DMS 273 (cell line): Measurements from ENCODE around the gene SYCP2L.
"Not testable (repeated sequence)": the region's sequence is repeated elsewhere in the genome, so short reads cannot be mapped to it uniquely, and the experiment has no call there.

Experiments used
- DNase-seq: peaks from one replicate; lab custom pipeline; 2025; ENCODE audit not compliant: unreplicated experiment; lab: John Stamatoyannopoulos, UW

The SYCP2L gene

DNA sequence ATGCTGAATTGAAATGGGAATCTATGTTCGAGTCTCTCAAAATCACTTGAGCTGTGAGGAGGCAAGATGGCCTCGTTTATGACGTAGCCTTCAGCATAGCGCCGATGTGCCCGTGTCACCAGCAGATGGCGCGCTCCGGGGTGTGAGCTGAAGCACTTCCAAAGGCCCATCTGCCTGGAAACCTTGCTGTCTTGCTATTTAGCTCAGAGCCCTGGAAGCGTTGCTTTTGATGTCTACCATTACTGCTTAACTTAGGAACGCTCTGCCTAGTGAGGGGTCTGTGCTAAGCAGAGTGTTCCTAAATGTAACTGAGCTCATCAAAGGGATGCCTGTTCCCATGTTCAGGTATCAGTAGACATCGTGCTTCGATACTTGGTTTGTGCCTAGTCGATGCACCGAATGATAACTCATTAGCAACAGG is 67.7 kb downstream of the SYCP2L start:
- DNase-seq: peak; percentile 87

GRCh38 chr6:10956776-10957175 is 69.9 kb downstream of the SYCP2L start:
- DNase-seq: no peak

- no peak for DNase-seq
Observed at GRCh38 chr6:10957414-10957886, 70.6 kb downstream of the SYCP2L start.

DNA sequence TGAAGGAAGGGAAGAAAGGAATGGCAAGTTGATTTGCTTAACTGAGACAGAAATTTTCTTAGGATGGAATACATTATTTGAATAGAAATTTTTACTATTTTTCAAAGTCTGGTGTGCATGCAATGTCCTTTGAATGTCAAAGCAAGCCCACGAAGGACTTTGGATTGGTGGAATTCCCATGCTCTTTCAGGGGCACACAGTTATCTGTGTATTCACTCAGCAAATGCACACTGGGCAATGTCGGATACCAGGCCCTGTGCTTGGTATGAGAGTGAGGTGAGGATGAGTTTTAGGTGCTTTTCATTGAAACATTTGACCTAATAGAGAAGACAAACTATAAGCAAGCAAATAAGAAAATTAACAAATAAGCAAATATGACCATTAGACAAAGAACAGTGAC is 73.3 kb downstream of the SYCP2L start:
- no peak for DNase-seq

DNA sequence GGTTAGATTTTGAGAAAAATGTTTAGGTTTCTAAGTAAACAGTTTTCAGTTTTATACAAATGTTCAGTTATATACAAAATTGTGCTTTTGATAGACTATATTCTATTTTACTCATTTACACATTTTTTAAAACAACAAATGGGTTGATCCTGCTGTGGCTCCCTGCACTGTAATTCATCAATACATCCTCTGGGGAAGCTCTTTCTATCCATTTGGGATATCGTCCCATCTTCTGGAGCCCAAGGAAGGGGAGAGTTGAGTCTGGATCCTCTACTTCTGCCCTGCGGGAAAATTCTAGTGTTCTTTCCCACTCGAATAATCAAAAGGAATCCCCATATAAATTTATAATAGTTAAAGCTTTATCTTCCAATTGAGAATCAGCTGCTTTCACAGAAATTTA is 75.0 kb downstream of the SYCP2L start:
- no peak for DNase-seq

DNA sequence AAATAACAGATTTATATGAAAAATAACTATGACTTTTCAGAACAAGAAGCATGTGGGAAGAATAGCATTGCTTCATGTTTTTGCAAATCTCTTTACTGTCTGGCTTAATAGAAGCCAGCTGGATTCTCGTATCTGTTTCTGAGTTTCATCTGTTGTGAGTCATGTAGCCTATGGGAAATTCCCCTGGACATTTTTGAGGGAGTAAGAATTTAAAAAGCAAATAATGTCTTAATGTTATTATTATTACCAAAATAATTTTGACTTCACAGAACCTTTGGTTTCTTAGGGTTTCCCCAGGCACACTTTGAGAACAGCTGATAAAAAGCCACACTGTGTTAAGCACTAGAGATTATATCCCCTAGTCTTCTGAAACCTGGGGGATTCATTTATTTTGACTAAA is 75.8 kb downstream of the SYCP2L start:
- DNase-seq: no peak

DNA sequence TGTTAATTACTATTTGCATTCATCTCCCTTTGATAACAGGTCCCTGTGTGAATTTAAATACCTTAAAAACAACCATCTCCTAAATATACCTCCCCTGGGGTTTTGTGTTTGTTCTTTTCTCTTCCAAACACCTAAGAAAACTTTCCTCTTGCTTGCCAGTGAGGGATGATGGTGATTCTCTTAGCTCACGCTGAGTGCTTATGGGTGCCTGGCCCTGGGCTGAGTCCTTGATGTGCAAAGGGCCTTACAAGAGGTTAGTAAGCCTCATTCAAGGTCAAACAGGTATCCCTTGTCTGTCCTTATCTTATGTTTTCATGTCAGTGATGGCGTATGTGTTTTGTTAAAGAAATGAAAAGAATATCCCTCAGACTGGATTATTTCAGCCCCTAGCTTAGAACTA is 76.3 kb downstream of the SYCP2L start:
- DNase-seq: no peak

DNA sequence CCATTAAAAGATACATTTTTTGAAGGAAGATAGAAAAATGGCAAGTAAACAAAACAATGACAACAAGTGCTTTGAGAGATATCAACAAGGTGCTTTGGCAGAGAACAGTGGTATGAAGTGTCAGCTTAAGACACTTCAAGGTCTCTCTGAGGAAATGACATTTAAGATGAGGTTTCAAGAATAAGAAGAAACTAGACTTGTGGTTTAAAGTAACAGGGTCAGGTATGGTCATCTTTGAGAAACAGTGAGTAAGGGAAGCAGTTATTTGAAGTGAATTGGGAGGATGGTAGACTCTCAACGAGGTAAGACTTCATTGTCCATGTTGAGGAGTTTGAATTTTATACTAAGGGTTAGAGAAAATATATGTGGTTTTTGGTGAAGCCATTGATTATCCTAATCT is 77.8 kb downstream of the SYCP2L start:
- DNase-seq: no peak

DNA sequence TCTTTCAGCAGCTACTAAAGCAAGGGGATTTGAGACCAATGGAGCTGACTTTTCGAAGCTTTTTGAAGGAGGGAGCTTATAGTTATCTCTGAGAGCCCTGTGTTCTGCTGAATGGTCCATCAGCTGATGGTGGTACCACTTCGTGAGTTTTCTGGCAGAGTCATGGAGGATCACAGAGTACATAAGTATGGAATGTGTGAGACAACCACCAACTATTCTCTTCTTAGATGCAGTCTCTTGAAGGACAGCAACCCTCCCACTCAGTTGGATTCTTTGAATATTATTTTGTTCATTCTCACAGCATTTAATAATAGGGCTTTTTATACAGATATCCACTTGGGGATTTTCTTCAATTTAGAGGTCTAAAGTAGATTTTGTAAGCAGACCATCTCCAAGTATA is 81.9 kb downstream of the SYCP2L start:
- no peak for DNase-seq

GRCh38 chr6:10970731-10971130 is 83.9 kb downstream of the SYCP2L start:
- no peak for DNase-seq

DNA sequence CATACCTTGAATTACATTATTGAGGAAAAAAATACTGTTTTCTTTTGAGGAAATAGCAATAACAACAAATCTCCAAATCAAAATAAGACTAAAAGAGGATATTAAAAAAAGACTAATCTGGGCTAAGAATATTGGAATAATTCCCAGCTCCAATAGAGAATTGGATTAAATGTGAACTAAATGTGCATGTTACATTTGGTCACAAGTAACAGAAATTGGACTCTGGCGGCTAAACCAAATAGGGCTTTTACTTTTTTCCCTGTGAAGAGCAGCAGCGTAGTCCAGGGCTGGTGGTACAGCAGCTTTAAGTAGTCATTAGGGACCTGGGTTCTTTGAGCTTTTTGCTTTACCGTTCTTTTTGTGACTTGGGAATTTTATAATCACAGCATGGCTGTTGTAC is 85.3 kb downstream of the SYCP2L start:
- no peak for DNase-seq

DNA sequence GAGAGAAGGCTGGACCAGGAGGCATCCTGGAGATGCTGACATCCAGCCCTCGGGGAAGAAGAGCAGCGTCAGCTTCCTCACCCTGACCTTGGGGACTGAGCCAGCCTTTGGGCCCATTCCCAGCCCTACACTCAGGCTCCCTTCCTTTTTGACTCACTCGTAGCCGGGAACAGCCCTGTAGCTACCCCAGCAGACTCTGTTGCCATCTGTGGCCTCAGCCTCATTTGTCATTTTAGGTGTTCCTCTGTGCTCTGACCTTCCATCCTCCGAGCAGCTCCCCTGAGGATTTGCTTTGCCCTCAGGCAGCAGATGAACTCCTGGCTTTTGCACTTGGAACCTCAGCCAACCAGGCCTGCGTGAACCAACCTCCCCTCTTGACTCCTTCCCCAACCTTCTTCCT is 89.7 kb downstream of the SYCP2L start:
- DNase-seq: no peak

GRCh38 chr6:10977231-10977968 is 90.5 kb downstream of the SYCP2L start:
- DNase-seq: no peak

- no peak for DNase-seq
Observed at GRCh38 chr6:10979603-10980002, 92.8 kb downstream of the SYCP2L start.

DNA sequence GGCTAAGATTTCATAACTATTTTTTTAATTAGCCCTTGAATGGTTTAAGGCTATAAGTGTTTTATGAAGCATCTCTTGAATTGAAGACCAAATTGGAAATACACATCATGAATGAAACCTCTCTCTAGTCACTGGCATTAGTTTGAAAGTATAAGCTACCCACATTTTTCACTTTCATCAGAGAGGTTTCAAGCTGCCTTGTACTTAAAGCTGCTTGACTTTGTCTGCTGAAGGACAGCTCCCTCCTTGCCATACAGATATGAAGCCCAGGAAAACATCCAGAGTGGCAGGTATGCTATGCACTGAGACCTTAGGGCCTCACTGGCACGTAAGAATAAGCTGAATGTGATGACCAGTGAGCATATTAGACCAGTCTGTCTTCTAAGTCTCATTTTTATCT is 94.6 kb downstream of the SYCP2L start:
- DNase-seq: no peak

- DNase-seq: not testable (repeated sequence)
Observed at GRCh38 chr6:10984959-10985358, 98.1 kb downstream of the SYCP2L start.

DNA sequence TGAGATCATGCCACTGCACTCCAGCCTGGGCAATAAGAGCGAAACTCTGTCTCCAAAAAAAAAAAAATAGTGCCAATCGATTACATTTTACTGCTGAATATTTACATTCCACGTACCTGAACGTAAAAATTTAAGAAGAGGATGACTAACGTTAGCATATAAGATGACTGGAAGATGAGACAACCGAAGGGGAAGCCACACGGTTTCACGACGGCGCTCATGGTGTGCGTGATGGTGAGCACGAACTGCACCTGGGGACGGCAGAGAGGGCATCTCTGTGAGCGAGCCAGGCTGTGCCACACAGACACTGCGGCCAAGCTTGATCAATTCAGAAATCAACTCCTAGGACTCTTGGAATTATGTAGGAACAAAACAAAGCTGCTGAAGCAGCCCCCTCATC is 102.7 kb downstream of the SYCP2L start:
- DNase-seq: no peak

DNA sequence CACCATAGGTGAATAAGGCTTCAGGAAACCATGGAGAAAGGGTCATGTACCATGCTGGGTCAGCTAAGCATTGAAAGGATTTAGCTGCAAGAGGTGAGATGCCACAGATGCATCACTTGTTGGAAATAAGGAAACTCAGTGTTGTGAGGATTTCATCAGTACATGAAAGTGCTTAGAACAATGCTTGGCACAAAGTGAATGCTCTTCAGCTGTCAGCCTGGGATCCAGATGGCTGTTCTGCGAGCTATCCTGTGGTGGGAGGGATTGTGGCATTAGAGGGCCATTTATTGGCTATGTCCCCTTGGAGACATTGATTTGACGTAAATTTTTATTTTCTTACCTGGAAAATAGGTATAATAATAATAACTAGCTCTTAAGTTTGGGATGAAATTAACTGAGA is 104.3 kb downstream of the SYCP2L start:
- no peak for DNase-seq

- no peak for DNase-seq
Observed at GRCh38 chr6:10993896-10994295, 107.0 kb downstream of the SYCP2L start.

GRCh38 chr6:10995114-10995707 is 108.4 kb downstream of the SYCP2L start:
- DNase-seq: no peak

DNA sequence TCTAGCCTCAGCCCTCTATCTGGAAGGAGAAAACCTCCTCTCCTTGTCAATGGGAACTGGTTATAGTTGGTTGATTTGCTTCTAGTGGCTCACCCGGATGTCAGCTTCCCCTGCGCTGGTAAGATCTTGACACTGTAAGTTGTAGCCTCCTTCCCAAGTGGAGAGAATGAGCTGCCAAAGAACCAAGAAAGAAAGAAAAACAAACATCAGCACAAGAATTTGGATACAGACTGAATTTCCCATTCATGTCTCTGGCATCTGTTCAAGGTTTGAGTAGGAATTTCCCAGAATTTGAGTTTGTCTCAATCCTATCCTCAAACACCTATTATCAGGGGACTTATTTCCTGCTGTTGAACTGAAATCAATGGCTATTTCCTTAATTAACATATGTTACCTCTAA is 113.1 kb downstream of the SYCP2L start:
- DNase-seq: no peak

GRCh38 chr6:11002176-11002575 is 115.3 kb downstream of the SYCP2L start:
- DNase-seq: no peak

- not testable (repeated sequence) for DNase-seq
Observed at GRCh38 chr6:11003297-11003696, 116.4 kb downstream of the SYCP2L start.
